NCI-H1105 treated with DMSO at 0.1 percent for 48 hours (cell line): Measurements from ENCODE around the gene RAB11A.

Experiments used
- DNase-seq: peaks from one replicate; lab custom pipeline; 2025; lab: John Stamatoyannopoulos, UW

Gene RAB11A

DNA sequence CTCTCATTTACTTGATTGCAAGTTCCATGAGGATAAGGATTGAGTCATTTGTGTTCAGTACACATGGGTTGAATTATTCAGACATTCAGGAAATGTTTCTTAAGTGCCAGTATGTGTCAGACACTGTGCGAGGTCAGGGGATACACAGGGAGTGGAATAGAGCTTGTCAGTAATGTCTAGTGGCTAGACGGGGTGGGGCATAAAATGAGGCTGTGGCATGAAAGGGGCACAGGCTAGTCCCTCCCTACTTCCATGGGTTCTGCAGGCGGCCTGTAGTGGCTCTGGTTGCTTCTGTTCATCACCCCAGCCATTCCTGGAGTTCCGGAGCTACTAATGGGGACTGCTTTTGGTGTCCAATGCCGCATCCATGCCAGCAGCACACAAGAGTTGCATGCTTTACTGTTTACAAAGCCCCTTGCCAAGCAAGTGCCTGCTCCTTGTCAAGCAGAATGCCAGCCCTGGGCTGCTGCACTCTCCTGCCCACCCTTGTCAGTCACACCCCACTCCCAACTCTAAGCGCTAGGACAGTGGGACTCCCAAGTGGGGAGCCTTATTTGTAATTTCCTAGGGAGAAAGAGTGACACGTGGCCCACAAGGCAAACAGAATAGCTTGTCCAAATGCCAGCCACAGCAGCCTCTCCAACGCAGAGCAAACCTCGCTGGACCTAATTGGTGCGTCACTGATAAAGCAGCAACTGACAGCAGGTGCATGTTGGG lies 70.8 kb downstream of the RAB11A start:
- peak; percentile 76 for DNase-seq

DNA sequence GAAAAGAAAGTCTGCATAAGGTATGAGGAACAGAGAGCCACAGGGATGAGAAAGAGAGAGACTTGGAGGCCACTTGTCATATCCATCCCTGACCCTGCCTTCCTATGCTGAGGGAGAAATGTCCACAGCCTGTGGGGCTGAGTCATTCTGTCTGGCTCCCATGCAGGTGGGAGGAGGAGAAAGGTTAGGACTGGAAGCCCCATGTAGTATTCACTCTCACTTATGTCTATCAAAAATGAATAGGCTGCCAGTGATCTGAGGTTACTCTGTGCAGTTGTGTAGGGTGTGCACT lies 71.3 kb downstream of the RAB11A start:
- DNase-seq: no peak
